Mucosa of descending colon (tissue), 3 donors: ENCODE results near the gene SORCS1. TPM values are rescaled to one million over a fixed set of nuclear protein-coding genes. Genes with fewer than 3 reads are reported as not detected.
A peak's percentile ranks its signal among the peaks of the same experiment; 100 is the strongest.

ENCODE experiments used
- ATAC-seq: fragments of 200-7000 bp; cut with Tn5 transposase; one replicate; pipeline ENCODE4 v1.9.1; 2020; ENCODE audit warnings: mild to moderate bottlenecking, moderate library complexity
- DNase-seq, 3 donors: peaks; one replicate each; pipeline ENCODE4 v3.0.0-alpha.2; 2020
- H3K36me3 ChIP-seq: fragments of 200-600 bp; one replicate; pipeline ENCODE4 v1.8.0; 2021; ENCODE audit warnings: low read depth, mild to moderate bottlenecking
- H3K4me1 ChIP-seq: fragments of 200-600 bp; one replicate; pipeline ENCODE4 v1.8.0; 2021; ENCODE audit warnings: low read depth, mild to moderate bottlenecking
- H3K4me3 ChIP-seq: fragments of 200-600 bp; one replicate; pipeline ENCODE4 v1.8.0; 2021; ENCODE audit warnings: mild to moderate bottlenecking
- H3K9me3 ChIP-seq: fragments of 200-600 bp; one replicate; pipeline ENCODE4 v1.8.0; 2021; ENCODE audit warnings: mild to moderate bottlenecking
- CTCF ChIP-seq: fragments of 200-600 bp; IDR thresholded peaks from one replicate; pipeline ENCODE4 v1.8.0; 2022; ENCODE audit warnings: antibody characterized with exemption, mild to moderate bottlenecking
- intact Hi-C, 2 donors: fragments of 100-400 bp; cut with DNase I in 1 of 2; cut with micrococcal nuclease in 1 of 2; formaldehyde crosslinking; loops; one replicate each; pipeline versions ENCODE4 v1.11.0 to v1.11.1; 2022; cut with DNase I, micrococcal nuclease
- total RNA-seq, 3 donors: library from RNA; stranded (reverse); fragmentation: NEBNext Ultra II Directional in 2 of 3; extraction: Animal tissue kit (Norgen Biotek cat#: 25700) in 2 of 3; gene quantifications; one replicate each; pipeline versions ENCODE4 v1.2.1 to v1.2.4, GENCODE V29; 2021 to 2023
- donor health status: DM: no; HTN: no; CAD: no; lungs with moderate emphysema.
- donor health status: DM: no; HTN: no; CAD: no.
- donor health status: DM: no; HTN: yes; CAD: no.

The SORCS1 gene
- total RNA-seq, 3 donors from 2014 or later, result 0.80 to 13.2 (median 0.93) TPM

- Histone ChIP-seq H3K9me3 (no peaks in the 10 kb centered on the region), H3K4me3 (no peak overlapping the region), H3K4me1 (no peaks in the 10 kb centered on the region), H3K36me3 (no peaks in the 10 kb centered on the region)
- TF ChIP-seq CTCF, result peak; percentile 54
- peak; percentile 58 for ATAC-seq
- DNase-seq, result peak in 1 of 3 donors; percentile 84
- intact Hi-C loops, result no loop called here
These were observed 458.8 kb downstream of the SORCS1 start for GRCh38 chr10:106705681-106706100.

- no peak for ATAC-seq
These were observed 468.3 kb downstream of the SORCS1 start for GRCh38 chr10:106696239-106696638.

GRCh38 chr10:106694696-106695095 lies 469.8 kb downstream of the SORCS1 start:
- no peak for TF ChIP-seq CTCF
- H3K36me3 ChIP-seq, result no peaks in the 10 kb centered on the region
- H3K9me3 ChIP-seq, result no peaks in the 10 kb centered on the region
- no peak for DNase-seq
- H3K4me3 ChIP-seq, result no peak overlapping the region
- H3K4me1 ChIP-seq, result no peaks in the 10 kb centered on the region
- no peak for ATAC-seq
- intact Hi-C loops, result no loop called here

More at GRCh38 chr10:106696239-106696638, 468.3 kb downstream of the SORCS1 start:
- H3K4me3 ChIP-seq, result no peak overlapping the region
- H3K36me3 ChIP-seq, result no peaks in the 10 kb centered on the region
- no peak for DNase-seq
- H3K9me3 ChIP-seq, result no peaks in the 10 kb centered on the region
- intact Hi-C loops, result no loop called here
- no peak for TF ChIP-seq CTCF
- no peaks in the 10 kb centered on the region for H3K4me1 ChIP-seq

GRCh38 chr10:106682175-106682574 lies 482.3 kb downstream of the SORCS1 start:
- ATAC-seq (no peak), DNase-seq (no peak)
- no peaks in the 10 kb centered on the region for H3K4me1 ChIP-seq
- H3K4me3 ChIP-seq, result no peak overlapping the region
- no peak for TF ChIP-seq CTCF
- intact Hi-C loops, result no loop called here
- no peaks in the 10 kb centered on the region for H3K9me3 ChIP-seq
- no peaks in the 10 kb centered on the region for H3K36me3 ChIP-seq

GRCh38 chr10:106680061-106680460 lies 484.4 kb downstream of the SORCS1 start:
- ATAC-seq, result no peak

More at GRCh38 chr10:106680061-106680460, 484.4 kb downstream of the SORCS1 start:
- no peak for TF ChIP-seq CTCF
- Histone ChIP-seq H3K9me3 (peaks cover 3% of the 10 kb centered on the region), H3K4me3 (no peak overlapping the region), H3K36me3 (no peaks in the 10 kb centered on the region), H3K4me1 (no peaks in the 10 kb centered on the region)
- intact Hi-C loops, result no loop called here
- no peak for DNase-seq
